GM19438 (cell line): ENCODE measurements around the gene PRSS27.

Experiments used
- ATAC-seq: cut with Tn5 transposase; IDR thresholded peaks from one replicate; pipeline ENCODE4 v1.9.1; 2021; ENCODE audit warnings: low read depth; ENCODE audit not compliant: unreplicated experiment

Gene PRSS27

DNA sequence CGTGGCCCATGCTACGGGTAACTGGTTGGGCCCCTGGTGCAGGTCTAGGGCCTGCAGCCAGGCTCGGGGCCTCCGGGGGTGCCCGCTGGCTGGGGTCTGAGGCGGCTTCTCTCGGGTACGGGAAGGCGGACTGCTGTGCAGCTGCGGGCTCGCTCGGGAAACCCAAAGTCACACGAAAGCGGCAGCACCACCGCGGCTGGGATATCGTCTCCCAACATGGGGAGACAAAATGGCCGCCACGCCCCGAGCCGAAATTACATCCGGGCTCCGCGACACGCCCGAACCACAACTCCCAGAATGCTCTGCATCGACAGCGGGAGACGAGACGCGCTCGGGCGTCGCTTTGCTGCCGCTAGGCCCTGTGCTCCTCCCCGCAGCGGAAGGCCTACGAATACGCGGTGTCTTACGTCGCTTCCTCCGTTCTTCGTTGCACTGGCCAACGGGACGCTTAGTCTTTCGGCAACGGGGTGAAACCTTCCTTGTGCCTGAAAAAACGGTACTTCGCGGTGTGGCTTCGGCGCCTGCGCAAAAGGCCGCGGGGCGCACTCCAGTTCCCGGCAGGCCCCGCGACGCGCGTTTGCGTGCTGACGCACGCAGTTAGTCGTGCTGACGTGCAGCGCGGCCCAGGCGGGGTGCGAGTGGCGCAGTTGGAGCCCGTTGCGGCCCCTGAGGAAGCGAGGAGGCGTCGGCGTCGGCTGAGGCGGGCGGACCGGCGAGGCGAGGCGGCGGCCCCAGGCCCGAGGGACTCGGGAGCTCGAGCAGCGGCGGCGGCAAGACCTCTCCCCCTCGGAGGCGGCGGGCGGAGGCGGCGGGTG is 32.2 kb upstream of the PRSS27 start, which contains the start of gene SRRM2:
Gene SRRM2 (plus strand): TSS at position 604 of the 815 bp plus-strand sequence. CDS start 3,727 bp downstream, outside the sequence.
- peak; percentile 78 for ATAC-seq

DNA sequence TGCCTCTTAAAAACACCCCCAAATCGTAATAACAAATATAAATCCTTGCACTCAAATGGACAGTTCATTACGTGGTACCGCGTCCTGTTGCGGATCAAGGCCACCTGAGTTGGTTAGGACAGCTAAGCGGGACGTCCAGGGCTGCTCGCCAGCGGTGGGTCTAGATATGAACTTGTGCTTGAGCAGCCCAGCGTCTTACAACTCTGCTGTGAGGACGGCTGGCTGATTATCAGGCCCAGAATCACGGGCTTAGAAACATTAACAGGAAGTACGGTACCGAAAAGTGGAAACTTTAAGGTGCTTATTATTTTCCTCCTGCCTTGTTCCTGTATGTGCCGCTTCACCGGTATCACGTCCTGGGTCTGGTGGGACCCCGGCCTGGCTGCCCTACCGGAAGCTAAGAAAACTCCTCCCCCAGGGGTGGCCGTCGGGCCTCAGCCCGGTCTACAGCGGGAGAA is 31.6 kb upstream of the PRSS27 start:
- ATAC-seq, result peak; percentile 30

DNA sequence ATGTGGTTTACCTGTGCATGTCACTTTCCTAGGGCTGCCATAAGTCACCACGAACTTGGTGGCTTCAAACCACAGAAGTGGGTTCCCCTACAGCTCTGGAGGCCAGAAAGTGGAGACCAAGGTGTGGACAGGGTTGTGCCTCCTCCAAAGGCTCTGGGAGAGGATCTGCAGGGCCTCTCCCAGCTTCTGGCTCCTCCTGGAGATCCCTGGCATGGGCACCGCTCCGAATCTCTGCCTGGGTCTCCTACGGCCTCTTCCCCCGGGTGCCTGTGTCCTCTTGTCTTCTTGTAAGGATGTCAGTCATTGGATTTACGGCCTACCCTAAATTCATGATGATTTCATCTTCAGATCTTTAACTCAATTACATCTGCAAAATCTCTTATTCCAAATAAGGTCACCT is 29.9 kb upstream of the PRSS27 start:
- ATAC-seq, result no peak

DNA sequence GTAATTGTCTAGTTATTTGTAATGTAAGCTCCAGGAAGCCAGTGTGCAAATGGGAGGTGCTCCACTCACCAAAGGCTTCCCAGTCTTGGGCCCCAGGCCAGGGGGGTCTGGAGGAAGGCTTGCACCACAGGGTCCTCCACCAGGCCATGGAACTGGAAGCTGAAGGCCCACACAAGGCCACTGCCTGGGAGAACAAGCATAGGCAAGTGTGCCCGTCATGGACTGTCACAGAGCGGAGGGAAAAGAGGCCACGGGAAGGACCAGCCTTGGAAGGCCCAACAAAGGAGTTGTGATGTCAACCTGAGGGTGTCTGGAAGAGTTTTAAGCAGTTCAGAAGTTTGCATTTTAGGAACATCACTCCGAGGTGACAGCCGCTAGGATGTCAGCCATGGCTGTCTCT is 29.5 kb upstream of the PRSS27 start:
- no peak for ATAC-seq

DNA sequence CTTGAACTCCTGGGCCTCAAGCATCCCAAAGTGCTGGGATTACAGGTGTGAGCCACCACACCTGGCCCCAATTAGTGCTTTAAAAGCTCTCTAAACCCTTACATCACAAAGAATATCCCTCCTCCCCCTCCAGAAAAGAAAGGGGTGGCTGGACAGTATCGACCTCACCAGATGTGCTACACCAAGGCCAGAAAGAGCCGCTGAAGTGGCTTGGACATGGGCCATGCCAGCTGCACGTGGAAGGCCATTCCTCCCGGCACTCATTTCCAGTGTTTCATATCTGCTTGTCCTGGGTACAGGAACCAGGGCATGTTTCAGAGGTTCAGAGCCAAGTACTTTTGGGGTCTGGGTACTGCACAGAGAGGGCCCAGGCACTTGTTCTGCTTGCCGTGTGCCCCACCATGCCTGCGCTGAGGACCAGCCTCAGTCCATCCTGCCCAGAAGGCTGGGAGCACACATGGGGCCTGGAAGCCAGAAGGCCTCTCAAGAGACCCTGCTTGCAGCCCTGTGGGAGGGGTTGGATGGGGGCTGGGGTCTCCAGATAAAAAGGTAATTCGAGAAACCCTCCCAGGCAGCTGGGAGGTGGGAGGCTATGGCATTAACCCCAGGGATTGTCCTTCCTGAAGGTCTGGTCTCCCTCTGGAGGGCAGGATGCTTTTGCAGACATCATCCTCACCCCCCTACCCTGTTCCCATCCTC is 28.9 kb upstream of the PRSS27 start:
- ATAC-seq, result no peak

DNA sequence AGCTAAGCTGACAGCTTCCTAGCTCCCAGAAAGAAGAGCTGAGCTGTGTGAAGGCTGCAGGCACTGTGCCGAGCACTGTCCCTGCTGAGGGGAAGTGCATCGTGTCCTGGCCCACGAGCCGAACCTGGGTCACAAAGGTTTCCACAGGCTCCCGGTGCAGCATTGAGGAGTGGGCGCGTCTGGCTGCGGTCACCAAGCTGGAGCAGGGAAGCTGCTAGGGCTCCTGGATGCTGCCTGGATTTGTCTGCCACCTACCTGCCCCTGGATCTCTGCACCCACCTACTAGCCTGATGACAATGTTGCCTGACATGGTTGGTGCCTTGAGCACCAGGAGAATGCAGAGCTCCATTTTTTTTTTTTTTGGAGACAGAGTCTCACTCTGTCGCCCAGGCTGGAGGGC is 25.9 kb upstream of the PRSS27 start:
- ATAC-seq, result no peak

DNA sequence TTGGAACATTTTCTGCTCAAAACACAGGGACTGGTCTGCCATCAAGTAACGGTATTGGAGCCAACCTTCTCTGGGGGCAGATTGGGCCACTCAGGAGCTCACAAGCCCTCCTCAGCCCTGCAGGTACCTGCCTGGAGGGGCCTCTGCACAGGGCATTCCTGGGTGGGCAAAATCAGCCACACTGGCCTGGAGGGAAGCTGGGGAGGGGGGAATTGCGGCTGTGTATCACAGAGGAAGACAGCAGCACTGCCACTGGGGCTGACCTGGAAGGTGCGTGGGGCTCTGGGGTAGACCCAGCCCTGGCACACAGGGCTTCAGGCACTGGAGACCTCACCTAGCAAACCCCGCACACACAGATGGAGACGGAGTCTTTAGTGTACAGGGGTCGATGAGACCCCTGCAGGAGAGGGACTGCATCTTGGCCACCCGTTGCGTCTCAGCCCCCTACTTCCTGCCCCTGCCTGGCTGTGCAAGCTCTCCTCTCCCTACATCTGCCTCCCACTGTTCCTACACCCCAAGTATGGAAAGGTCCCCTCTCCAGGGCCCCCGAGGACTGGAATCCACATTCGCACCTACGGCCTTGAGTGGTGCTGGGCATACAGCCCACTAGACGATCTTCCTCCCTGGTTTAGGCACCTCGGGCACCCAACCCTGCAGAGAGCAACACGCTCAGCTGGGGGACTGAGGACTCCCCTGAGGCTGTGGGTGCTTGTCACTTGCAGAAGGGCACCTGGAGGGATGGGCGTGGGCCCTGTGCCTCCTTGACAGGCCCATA is 25.3 kb upstream of the PRSS27 start:
- ATAC-seq, result no peak

DNA sequence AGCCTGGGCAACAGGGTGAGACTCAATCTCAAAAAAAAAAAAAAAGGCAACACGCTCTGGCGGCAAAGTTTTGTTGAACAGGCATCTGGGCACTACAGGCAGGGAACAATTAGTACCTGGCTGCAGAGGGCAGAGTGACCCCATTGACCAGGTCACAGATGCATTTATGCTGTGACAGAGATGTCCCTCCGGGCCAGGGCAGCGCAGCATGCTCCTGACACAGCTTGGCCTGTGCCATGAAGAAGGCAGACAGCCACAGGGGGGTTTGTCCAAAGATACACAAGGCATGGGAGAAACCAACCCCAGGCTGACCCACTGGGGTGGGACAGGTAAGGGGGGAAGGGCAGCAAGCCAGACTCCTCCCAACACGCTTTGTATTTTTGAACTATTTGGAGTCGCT is 24.7 kb upstream of the PRSS27 start:
- no peak for ATAC-seq

DNA sequence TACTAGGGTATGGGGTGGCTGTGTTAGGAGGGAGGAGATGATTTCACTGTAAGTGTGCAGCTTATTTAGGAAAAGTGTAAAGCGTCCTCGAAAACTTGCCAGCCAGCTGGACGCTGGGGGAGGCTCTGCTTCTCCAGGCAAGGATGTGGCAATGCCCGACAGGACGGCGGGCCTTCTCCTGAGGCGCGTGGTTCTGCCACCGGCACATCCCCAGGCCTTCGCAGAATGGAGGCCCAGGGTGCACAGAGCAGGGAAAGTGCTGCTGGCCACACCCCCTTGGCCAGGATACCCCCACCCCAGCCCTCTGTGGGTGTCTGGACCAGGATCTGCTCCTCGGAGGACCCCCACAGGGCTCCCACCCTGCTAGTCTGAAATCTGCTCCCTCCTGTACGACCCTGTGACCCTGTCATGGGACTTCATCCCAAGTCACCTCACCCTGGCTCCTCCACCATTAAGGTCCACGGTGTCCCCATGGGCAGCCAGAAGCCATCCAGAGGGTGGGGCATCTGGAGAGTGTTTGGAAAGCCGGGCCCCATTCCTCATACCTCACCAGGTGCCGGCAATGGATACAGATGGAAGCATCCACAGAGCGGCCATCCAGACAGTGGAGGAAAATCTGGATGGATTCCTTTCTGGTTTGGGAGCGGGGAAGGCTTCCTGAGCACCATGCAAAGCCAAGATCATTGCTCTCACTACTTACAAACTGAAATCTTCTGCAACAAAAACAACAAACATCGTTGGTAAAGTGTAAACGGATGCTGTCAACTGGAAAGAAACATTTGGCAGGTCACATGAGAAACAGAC is 23.2 kb upstream of the PRSS27 start:
- ATAC-seq, result no peak

DNA sequence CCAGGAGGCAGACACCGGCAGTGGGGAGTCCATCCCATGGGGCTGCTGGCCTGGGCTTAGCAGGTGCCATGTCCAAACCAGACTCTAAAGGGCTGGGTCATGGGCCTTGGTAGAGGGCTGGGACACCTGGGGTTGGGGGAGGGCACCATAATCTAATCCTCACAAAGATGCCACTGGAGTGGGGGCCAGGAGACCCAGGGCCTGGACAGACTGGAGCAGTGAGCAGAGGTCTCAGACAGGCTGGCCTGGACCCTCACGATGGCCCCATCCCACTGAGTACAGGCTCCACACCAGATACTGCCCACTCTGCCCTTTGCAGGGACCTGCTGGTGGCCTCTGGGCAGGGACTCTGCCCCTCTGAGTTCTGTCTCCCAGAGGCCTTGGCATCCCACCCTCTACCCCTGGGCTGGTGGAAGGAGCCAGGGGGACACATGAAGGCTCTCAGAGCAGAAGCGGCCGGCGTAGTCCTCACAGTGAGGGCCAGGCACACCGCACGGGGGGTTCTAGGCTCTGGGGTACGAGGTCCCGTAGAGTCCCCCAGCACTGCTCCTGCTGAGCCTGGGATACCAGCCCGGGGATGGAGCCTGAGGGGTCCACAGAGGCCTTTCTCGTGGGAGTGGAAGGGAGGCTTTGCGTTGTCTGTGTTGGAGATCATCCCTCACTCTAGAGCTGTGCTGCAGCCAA is 22.4 kb upstream of the PRSS27 start:
- no peak for ATAC-seq

DNA sequence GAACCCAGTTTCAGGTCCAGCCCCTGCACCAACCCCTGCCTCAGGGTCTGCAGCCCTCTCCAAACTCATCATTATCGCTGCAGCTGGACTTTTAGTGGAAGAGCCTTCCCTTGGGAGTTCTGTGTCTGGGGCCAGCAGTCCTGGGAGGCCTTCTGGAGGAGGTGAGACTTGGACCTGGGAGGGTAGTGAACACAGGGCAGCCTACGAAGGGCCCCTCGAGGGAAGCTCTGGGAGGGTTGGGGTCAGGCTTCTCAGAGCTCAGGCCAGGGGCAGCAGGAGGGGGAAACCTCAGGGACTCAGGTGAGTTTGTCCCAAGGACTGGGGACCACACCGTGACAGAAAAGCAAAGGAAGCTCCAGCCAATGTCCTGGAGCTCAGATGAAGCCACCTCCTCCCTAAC is 21.1 kb upstream of the PRSS27 start:
- no peak for ATAC-seq

DNA sequence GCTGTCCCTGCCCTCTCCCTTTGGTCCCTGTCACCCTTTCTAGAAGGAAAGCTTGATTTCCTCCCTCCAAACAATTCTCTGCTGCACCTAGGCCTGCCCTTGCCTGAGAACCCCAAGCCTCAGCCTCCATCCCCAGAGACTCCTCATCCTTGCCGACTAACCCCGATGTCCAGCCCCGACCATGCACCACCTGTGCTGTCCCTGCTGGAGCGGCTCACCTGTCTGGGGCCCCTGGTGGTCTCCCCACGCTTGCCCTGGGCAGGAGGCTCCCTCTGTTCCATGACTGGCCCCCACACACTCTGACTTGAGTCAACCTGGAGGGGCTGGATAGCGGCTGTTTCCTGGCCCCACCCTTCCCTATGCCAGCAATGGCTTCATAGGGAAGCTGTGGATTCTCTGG is 20.5 kb upstream of the PRSS27 start:
- ATAC-seq, result no peak

DNA sequence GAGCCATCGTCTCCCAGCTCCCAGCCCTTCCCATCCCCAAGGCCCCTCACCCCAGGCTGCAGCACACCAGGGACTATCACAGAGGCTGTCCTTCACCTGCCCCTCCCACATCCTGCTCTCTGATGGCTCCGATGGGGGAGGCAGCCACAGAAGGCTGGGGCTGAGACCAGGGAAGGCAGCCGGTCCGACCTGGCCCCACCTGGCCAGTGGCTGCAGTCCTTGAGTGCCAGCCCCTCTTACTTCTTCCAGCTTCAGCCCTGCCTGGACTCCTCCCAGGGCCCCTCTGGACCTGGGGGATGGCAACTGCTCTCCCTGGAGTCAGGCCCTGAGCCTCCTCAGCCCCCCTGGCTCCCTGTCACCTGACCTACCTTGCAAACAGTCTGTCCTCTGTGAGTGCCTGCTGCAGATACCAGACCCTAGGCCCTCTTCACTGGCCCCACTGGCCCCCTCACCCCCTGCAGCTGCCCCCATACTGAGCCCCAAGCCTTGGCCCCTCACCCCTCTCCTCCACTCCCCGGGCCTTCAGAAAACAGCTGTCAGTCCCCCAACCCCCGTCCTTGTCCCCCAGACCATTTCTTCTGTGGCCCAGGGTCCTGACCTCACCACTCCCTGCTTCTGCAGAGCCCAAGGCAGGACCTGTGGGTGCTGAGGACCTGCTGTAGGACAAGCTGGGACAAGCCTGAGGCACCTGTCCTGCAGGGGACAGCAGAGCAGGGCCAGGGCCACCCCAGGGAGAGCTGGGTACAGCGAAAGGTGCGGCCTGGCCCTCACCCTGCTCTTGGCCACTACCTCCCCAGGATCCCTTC is 19.8 kb upstream of the PRSS27 start:
- ATAC-seq, result no peak

DNA sequence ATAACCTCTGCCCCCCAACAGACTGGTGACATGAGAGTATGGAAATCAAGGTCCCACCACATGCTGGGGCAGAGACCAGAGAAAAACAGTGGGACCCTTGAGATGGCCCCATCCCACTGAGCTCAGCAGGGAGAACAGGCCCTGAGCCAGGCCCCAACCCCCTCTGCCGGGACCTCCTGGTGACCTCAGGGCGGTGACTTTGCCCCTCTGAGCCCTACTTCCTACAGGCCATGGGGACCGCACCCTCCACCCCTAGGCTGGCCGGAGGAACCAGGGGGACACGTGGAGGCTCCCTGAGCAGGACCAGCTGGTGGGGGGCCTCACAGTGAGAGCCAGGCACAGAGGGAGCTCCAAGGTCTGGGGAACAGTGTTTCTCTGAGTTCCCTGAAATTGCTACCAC is 18.6 kb upstream of the PRSS27 start:
- no peak for ATAC-seq

DNA sequence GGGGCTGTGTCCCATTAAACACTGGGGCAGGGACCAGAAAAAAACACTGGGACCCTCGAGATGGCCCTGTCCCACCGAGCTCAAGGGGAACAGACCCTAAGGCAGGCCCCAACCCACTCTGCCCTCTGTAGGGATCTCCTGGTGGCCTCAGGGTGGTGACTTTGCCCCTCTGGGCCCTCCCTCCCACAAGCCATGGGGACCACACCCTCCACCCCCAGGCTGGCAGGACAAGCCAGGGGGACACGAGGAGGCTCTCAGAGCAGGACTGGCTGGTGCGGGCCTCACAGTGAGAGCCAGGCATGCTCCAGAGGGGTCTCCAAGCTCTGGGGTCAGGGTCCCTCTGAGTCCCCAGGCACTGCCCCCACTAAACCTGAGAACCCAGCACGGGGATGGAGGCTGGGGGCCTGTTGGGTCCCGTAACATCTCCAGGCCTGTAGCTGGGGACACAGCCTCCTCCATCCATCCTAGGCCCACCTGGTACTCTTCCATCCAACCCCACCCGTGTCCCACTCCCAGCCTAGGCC is 17.9 kb upstream of the PRSS27 start:
- ATAC-seq, result no peak

DNA sequence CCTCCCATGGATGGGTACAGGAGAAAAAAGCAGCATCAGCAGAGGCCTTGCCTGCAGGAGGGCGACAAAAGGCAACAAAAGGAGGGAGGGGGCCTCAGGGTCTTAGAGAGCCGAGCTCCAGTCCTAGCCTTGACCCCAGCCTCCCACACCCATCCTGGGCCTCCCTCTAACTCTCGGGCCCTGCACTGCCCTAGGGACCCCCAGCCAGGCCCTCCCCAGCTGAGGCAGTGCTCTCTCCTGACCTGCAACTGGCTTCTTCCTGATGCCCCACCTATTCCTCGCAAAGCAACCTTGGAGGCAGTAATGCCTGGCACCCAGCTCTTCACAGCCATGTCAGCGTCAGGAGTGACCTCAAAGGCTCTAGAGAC is 17.2 kb upstream of the PRSS27 start:
- ATAC-seq, result no peak

DNA sequence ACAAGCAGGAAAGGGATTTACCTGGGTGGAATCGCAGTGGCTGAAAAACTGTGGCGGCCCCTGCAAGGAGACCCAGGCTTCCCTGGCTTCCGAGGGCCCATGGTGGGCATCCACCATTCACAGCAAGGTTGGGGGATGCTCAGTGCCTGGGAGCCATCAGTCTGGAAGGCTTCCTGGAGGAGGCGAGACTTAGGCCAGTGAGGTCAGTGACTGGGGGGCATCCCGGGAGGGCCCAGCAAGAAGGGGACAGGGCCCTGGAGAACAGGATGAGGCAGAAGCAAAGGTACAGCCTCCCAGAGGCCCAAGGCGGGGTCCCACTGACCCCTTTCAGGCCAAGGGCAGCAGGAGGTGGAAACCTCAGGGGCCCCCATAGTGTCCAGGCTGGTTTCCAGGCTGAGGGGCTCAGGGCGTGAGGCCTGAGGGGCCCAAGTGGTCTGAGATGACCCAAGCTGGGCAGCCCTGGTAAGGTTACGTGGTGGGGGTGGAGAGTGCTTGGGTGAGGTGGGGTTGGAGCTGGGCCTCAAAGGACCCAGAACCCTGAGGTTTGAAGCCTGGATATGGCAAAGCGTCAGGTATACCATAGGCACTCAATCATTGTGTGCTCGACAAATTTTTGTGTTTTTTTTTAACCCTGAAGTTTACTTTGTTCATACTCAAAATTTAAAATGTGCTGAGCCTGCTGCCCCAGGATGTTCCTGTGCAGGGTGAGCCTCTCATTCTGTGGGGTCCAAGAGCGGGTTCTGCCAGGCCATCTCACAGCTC is 16.6 kb upstream of the PRSS27 start:
- no peak for ATAC-seq

DNA sequence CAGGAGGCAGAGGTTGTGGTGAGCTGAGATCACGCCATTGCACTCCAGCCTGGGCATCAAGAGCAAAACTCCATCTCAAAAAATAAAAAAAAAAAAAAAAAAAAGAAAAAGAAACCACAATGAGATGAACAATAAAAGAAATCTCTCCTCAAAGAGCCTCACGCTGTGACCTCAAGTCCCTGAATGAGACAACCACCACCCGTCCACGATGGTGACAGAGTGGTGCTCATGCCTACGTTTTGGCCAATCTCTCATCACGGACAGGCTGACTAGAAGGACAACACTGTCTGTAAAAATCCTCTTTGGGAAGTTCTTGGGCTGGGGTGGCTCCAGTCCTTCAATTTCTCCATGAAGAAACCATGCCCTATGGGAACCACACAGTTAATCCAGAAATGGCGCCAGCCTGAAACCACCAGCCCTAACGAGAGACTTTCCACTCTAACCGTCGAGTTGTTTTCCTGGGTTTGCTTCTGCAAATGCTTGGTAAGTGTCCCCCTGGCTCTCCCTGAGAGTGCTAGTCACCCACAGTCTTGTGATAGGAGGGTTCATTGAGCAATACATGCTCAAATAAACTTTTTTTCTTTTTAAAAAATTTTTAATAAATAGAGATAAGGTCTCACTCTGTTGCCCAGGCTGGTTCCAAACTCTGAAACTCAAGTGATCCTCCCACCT is 15.0 kb upstream of the PRSS27 start:
- ATAC-seq, result no peak
